ENCODE measurements around the gene RAB31. TPM values are rescaled to one million over a fixed set of nuclear protein-coding genes. Genes with fewer than 3 reads are reported as not detected.

The RAB31 gene
- total RNA-seq, 1 experiment from 2014 or later = 6.1 TPM

GRCh38 chr18:9775178-9775577, 67.1 kb downstream of the RAB31 start:
- H3K36me3 ChIP-seq (ENCODE audit: insufficient read depth, low read length, poor library complexity, severe bottlenecking) = no peaks in the 10 kb centered on the region
- no peak for DNase-seq (ENCODE audit: low spot score)
- ChIA-PET POLR2A (ENCODE audit: low non-redundant PET) (no interaction called here), CTCF (no interaction called here)
- H3K4me1 ChIP-seq (ENCODE audit: insufficient read depth, low read length, poor library complexity, severe bottlenecking) = no peaks in the 10 kb centered on the region
- H3K27ac ChIP-seq (ENCODE audit: low read depth, low read length, poor library complexity, severe bottlenecking) = no peak overlapping the region
- intact Hi-C loops (cut with micrococcal nuclease; ENCODE audit: unreplicated experiment) = loop anchor here (10.0 kb wide), 1 partner anchor 160 kb away; the partner anchor contains the start of gene PPP4R1
- TF ChIP-seq, protein P1, sequence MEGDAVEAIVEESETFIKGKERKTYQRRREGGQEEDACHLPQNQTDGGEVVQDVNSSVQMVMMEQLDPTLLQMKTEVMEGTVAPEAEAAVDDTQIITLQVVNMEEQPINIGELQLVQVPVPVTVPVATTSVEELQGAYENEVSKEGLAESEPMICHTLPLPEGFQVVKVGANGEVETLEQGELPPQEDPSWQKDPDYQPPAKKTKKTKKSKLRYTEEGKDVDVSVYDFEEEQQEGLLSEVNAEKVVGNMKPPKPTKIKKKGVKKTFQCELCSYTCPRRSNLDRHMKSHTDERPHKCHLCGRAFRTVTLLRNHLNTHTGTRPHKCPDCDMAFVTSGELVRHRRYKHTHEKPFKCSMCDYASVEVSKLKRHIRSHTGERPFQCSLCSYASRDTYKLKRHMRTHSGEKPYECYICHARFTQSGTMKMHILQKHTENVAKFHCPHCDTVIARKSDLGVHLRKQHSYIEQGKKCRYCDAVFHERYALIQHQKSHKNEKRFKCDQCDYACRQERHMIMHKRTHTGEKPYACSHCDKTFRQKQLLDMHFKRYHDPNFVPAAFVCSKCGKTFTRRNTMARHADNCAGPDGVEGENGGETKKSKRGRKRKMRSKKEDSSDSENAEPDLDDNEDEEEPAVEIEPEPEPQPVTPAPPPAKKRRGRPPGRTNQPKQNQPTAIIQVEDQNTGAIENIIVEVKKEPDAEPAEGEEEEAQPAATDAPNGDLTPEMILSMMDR (conservative IDR thresholded peaks at IDR 0.05; ENCODE audit: low read depth, low read length) = no peak
- TF ChIP-seq EZH2 (IDR thresholded peaks at IDR 0.05; ENCODE audit: borderline replicate concordance, low read depth, low read length, poor library complexity, severe bottlenecking) = no peak
- no TSS peak for BruUV-seq (replicated peaks)
- H3K4me3 ChIP-seq (ENCODE audit: low read depth, low read length, poor library complexity, severe bottlenecking) = no peak overlapping the region
- no peaks in the 10 kb centered on the region for H3K9me3 ChIP-seq (ENCODE audit: low read depth, low read length, poor library complexity, severe bottlenecking)
- no peaks in the 10 kb centered on the region for H3K27me3 ChIP-seq (replicated peaks; ENCODE audit: insufficient read depth, low read depth, low read length, poor library complexity)

DNA sequence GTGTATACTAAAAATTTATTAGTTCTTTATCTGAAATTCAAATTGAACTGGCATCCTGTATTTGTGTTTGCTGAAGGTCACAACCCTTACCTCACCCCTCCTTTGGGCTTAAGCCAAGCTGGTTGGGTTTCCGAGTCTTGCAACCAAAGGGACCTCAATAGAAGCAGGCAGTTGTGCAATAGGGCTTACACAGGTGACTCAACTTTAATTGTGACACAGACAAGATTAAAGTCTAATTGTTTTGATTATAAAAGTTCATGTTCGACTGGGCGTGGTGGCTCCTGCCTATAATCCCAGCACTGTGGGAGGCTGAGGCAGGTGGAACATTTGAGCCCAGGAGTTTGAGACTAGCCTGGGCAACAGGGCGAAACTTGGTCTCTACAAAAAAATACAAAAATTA, 71.5 kb downstream of the RAB31 start:
- no TSS peak for BruUV-seq (replicated peaks)
- Histone ChIP-seq H3K36me3 (ENCODE audit: insufficient read depth, low read length, poor library complexity, severe bottlenecking) (no peaks in the 10 kb centered on the region), H3K27ac (ENCODE audit: low read depth, low read length, poor library complexity, severe bottlenecking) (no peak overlapping the region), H3K4me3 (ENCODE audit: low read depth, low read length, poor library complexity, severe bottlenecking) (no peak overlapping the region), H3K9me3 (ENCODE audit: low read depth, low read length, poor library complexity, severe bottlenecking) (no peaks in the 10 kb centered on the region), H3K4me1 (ENCODE audit: insufficient read depth, low read length, poor library complexity, severe bottlenecking) (peaks cover 5% of the 10 kb centered on the region), H3K27me3 (replicated peaks; ENCODE audit: insufficient read depth, low read depth, low read length, poor library complexity) (no peaks in the 10 kb centered on the region)
- TF ChIP-seq, protein P1 (conservative IDR thresholded peaks at IDR 0.05; ENCODE audit: low read depth, low read length) = no peak
- no peak for TF ChIP-seq EZH2 (IDR thresholded peaks at IDR 0.05; ENCODE audit: borderline replicate concordance, low read depth, low read length, poor library complexity, severe bottlenecking)
- intact Hi-C loops (cut with micrococcal nuclease; ENCODE audit: unreplicated experiment) = loop anchor here (10.0 kb wide), 1 partner anchor 165 kb away; the partner anchor contains the start of gene PPP4R1
- CTCF ChIA-PET = no interaction called here
- DNase-seq (ENCODE audit: low spot score) = no peak
- POLR2A ChIA-PET (ENCODE audit: low non-redundant PET) = no interaction called here

GRCh38 chr18:9782073-9782857, 74.2 kb downstream of the RAB31 start:
- Histone ChIP-seq H3K4me1 (ENCODE audit: insufficient read depth, low read length, poor library complexity, severe bottlenecking) (peaks cover 5% of the 10 kb centered on the region), H3K27ac (ENCODE audit: low read depth, low read length, poor library complexity, severe bottlenecking) (no peak overlapping the region), H3K4me3 (ENCODE audit: low read depth, low read length, poor library complexity, severe bottlenecking) (no peak overlapping the region), H3K36me3 (ENCODE audit: insufficient read depth, low read length, poor library complexity, severe bottlenecking) (no peaks in the 10 kb centered on the region), H3K27me3 (replicated peaks; ENCODE audit: insufficient read depth, low read depth, low read length, poor library complexity) (no peaks in the 10 kb centered on the region), H3K9me3 (ENCODE audit: low read depth, low read length, poor library complexity, severe bottlenecking) (no peaks in the 10 kb centered on the region)
- BruUV-seq (replicated peaks) = no TSS peak
- POLR2A ChIA-PET (ENCODE audit: low non-redundant PET) = no interaction called here
- TF ChIP-seq, protein P1 (conservative IDR thresholded peaks at IDR 0.05; ENCODE audit: low read depth, low read length) = no peak
- no peak for TF ChIP-seq EZH2 (IDR thresholded peaks at IDR 0.05; ENCODE audit: borderline replicate concordance, low read depth, low read length, poor library complexity, severe bottlenecking)
- CTCF ChIA-PET = no interaction called here
- intact Hi-C loops (cut with micrococcal nuclease; ENCODE audit: unreplicated experiment) = no loop called here
- DNase-seq (ENCODE audit: low spot score) = peak; percentile 78
